HFF-Myc (cell line): ENCODE results near the gene POFUT2.

ENCODE experiments used
- DNase-seq: peaks from one replicate; pipeline ENCODE4 v3.0.0-alpha.2; 2011; ENCODE audit warnings: low read depth; ENCODE audit errors: extremely low read depth
- H3K4me3 ChIP-seq: replicated peaks from 2 replicates; pipeline ENCODE4 v1.5.1; 2011; ENCODE audit warnings: low read depth, mild to moderate bottlenecking, control low read depth, low read length
- CTCF ChIP-seq: IDR thresholded peaks from 2 replicates; pipeline ENCODE4 v1.5.1; 2012; ENCODE audit warnings: mild to moderate bottlenecking, low read depth, low read length, control low read depth; ENCODE audit errors: missing control alignments

POFUT2 gene

GRCh38 chr21:45243603-45244002 lies 44.1 kb downstream of the POFUT2 start:
- no peak for TF ChIP-seq CTCF

DNA sequence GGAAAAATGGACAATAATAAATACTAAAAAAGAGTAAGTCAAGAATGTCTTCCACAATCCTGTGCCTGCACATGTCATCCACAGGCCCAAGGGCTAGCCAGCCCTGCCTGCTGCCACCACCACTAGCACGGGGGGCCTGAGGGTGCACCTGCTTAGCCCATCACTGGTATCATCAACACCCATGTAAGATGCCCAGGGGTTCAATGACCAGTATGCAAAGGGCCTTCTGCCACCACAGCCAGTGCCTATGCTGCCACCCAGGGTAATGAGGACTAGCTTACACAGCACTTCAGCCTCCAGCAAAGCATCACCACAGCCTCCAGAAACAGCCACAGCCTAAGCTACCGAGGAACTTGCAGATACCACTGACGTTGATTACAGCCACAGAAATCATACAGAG lies 46.3 kb downstream of the POFUT2 start:
- DNase-seq = no peak
- TF ChIP-seq CTCF = no peak
- H3K4me3 ChIP-seq = no peak overlapping the region

More at GRCh38 chr21:45243603-45244002, 44.1 kb downstream of the POFUT2 start:
- H3K4me3 ChIP-seq = no peak overlapping the region
- no peak for DNase-seq

DNA sequence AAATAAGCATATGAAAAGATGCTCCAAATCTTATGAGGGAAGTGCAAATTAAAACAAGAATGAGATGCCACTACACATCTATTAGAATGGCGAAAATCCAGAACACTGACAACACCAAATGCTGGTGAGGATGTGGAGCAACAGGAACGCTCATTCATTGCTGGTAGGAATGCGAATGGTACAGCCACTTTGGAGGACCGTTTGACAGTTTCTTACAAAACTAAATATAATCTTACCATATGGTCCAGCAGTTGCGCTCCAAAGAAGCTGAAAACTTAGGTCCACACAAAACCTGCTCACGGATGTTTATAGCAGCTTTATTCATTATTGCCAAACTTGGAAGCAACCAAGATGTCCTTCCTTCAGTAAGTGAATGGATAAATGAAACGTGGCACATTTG lies 50.3 kb downstream of the POFUT2 start:
- no peak for DNase-seq
- no peak overlapping the region for H3K4me3 ChIP-seq
- TF ChIP-seq CTCF = no peak

DNA sequence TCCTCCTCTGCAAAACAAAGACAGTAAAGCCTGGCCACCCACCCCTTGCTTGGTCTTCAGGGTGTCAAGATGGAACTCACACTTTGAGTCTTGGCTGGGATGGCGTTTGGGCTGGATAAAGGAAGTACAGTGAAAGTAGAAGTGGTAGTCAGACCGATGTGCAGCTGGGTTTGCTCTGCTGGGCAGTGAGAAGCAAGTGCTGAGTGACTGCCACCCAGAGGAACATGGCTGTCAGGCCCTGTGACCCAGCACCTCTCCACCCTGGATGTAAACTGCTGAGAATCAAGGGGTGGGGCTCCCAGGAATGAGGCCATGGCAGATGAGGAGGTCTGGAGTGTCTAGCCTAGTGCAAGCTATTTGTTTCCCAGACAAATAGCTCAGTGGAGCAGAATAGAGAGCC lies 51.2 kb downstream of the POFUT2 start:
- no peak for TF ChIP-seq CTCF
- no peak overlapping the region for H3K4me3 ChIP-seq

GRCh38 chr21:45235488-45235887 lies 52.2 kb downstream of the POFUT2 start:
- DNase-seq = no peak
- TF ChIP-seq CTCF = no peak
- H3K4me3 ChIP-seq = no peak overlapping the region

More for the DNA sequence above, 51.2 kb downstream of the POFUT2 start:
- no peak for DNase-seq

- no peak for DNase-seq
Observed at GRCh38 chr21:45234965-45235364, 52.7 kb downstream of the POFUT2 start.

More at GRCh38 chr21:45234965-45235364, 52.7 kb downstream of the POFUT2 start:
- H3K4me3 ChIP-seq = no peak overlapping the region
- no peak for TF ChIP-seq CTCF
